Mesendoderm (in vitro differentiated cells): ENCODE data around the gene TOR1A.
A peak's percentile ranks its signal among the peaks of the same experiment; 100 is the strongest.
"Not testable (repeated sequence)": the region's sequence is repeated elsewhere in the genome, so short reads cannot be mapped to it uniquely, and the experiment has no call there.

Experiments used
- DNase-seq: peaks from one replicate; pipeline ENCODE4 v3.0.0; 2013
- H2AK5ac ChIP-seq: 2 replicates; pipeline ENCODE4 v1.6.1; 2013; ENCODE audit warnings: low read length, inconsistent platforms
- H2BK120ac ChIP-seq: 2 replicates; pipeline ENCODE4 v1.6.1; 2013; ENCODE audit warnings: low read depth, mild to moderate bottlenecking, low read length, moderate library complexity, mixed read lengths
- H2BK15ac ChIP-seq: replicated peaks from 2 replicates; pipeline ENCODE4 v1.6.1; 2013; ENCODE audit warnings: low read depth, mild to moderate bottlenecking, moderate library complexity
- H2BK5ac ChIP-seq: 2 replicates; pipeline ENCODE4 v1.6.1; 2013; ENCODE audit warnings: low read length, inconsistent platforms
- H3K18ac ChIP-seq: 2 replicates; pipeline ENCODE4 v1.6.1; 2013; ENCODE audit warnings: mild to moderate bottlenecking, low read length, mixed read lengths
- H3K23ac ChIP-seq: one replicate; pipeline ENCODE4 v1.6.1; 2013; ENCODE audit warnings: low read length
- H3K27ac ChIP-seq: 2 replicates; pipeline ENCODE4 v1.5.1; 2013; ENCODE audit warnings: low read depth, mild to moderate bottlenecking, inconsistent platforms, low read length, moderate library complexity
- H3K27me3 ChIP-seq: 2 replicates; pipeline ENCODE4 v1.6.1; 2013; ENCODE audit warnings: low read length, control low read depth, mild to moderate bottlenecking, inconsistent platforms; ENCODE audit not compliant: insufficient read depth, poor library complexity
- H3K36me3 ChIP-seq: 2 replicates; pipeline ENCODE4 v1.6.1; 2013; ENCODE audit warnings: low read length, inconsistent platforms; ENCODE audit not compliant: control insufficient read depth, insufficient read depth
- H3K4ac ChIP-seq: one replicate; pipeline ENCODE4 v1.6.1; 2013; ENCODE audit warnings: low read depth, mild to moderate bottlenecking, low read length, moderate library complexity
- H3K4me1 ChIP-seq: 2 replicates; pipeline ENCODE4 v1.6.1; 2013; ENCODE audit warnings: low read depth, low read length, inconsistent platforms; ENCODE audit not compliant: control insufficient read depth
- H3K4me2 ChIP-seq: 2 replicates; pipeline ENCODE4 v1.6.1; 2013; ENCODE audit warnings: low read length
- H3K4me3 ChIP-seq: 2 replicates; pipeline ENCODE4 v1.5.1; 2013; ENCODE audit warnings: mild to moderate bottlenecking, low read length
- H3K56ac ChIP-seq: one replicate; pipeline ENCODE4 v1.6.1; 2013; ENCODE audit warnings: low read length
- H3K79me1 ChIP-seq: 2 replicates; pipeline ENCODE4 v1.6.1; 2013; ENCODE audit warnings: low read length, inconsistent platforms
- H3K79me2 ChIP-seq: 2 replicates; pipeline ENCODE4 v1.6.1; 2013; ENCODE audit warnings: mild to moderate bottlenecking, low read length; ENCODE audit not compliant: control insufficient read depth, insufficient read depth
- H3K9ac ChIP-seq: 2 replicates; pipeline ENCODE4 v1.6.1; 2013; ENCODE audit warnings: low read length, inconsistent platforms
- H4K5ac ChIP-seq: one replicate; pipeline ENCODE4 v1.6.1; 2013; ENCODE audit warnings: low read length
- H4K8ac ChIP-seq: one replicate; pipeline ENCODE4 v1.6.1; 2013; ENCODE audit warnings: low read depth, mild to moderate bottlenecking, control low read depth, low read length, moderate library complexity
- WGBS: extraction: QIAGEN DNeasy Blood & Tissue Kit; methylation state at CpG from one replicate; pipeline ENCODE4 v1.1.7; 2013; ENCODE audit warnings: low lambda C conversion rate, missing lambda C conversion rate; ENCODE audit not compliant: insufficient coverage; ENCODE audit errors: extremely low coverage; 5-methylcytosine and 5-hydroxymethylcytosine counted together

The TOR1A gene

DNA sequence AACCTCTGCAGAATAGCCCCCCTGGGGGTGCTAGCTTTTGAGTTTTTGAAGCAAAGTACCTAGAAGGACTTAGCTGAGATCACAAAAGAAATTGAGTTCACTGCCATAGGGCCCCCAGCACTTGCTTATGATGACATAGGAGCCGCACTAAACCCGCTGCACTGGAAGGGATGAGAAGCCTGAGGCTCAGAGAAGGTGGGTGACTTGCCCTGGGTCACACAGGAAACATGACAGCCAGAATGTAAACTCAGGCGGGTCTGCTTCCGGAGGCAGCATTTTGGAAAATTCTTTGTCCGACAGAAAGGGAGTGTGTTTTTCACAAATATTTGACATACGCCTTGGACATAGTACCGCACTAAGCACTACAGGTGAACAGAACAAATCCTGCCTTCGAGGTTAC lies 29.4 kb downstream of the TOR1A start:
- Histone ChIP-seq H2BK120ac (no peak overlapping the region), H3K4me1 (no peaks in the 10 kb centered on the region), H2BK5ac (no peak overlapping the region), H3K79me2 (no peaks in the 10 kb centered on the region), H3K23ac (no peak overlapping the region), H3K4ac (no peak overlapping the region), H3K4me2 (no peak overlapping the region), H3K4me3 (no peak overlapping the region), H2BK15ac (no peak overlapping the region), H4K5ac (no peak overlapping the region), H3K27ac (no peak overlapping the region), H3K9ac (no peak overlapping the region), H3K79me1 (no peaks in the 10 kb centered on the region), H3K18ac (no peak overlapping the region), H3K36me3 (no peaks in the 10 kb centered on the region), H3K27me3 (no peaks in the 10 kb centered on the region), H4K8ac (no peak overlapping the region), H2AK5ac (no peak overlapping the region), H3K56ac (no peak overlapping the region)
- no peak for DNase-seq
- WGBS = no CpG with 5 or more reads among the region's 8 CpGs

DNA sequence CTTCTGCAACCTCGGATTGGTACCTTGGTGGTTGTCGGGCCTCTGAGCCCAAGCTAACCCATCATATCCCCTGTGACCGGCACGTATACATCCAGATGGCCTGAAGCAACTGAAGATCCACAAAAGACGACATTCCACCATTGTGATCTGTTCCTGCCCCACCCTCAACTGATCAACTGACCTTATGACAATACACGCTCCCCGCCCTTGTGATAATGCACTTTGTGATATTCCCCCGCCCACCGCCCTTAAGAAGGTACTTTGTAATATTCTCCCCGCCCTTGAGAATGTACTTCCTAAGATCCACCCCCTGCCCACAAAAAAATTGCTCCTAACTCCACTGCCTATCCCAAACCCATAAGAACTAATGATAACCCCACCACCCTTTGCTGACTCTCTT lies 37.5 kb downstream of the TOR1A start:
- Histone ChIP-seq H4K5ac (no peak overlapping the region), H3K27me3 (no peaks in the 10 kb centered on the region), H4K8ac (no peak overlapping the region), H3K23ac (no peak overlapping the region), H3K4ac (no peak overlapping the region), H3K79me1 (no peaks in the 10 kb centered on the region), H3K9ac (no peak overlapping the region), H2AK5ac (no peak overlapping the region), H3K79me2 (no peaks in the 10 kb centered on the region), H3K36me3 (no peaks in the 10 kb centered on the region), H3K56ac (no peak overlapping the region), H3K18ac (no peak overlapping the region), H2BK120ac (no peak overlapping the region), H2BK5ac (no peak overlapping the region), H3K4me3 (no peak overlapping the region), H3K4me1 (no peaks in the 10 kb centered on the region), H3K4me2 (no peak overlapping the region), H3K27ac (no peak overlapping the region), H2BK15ac (no peak overlapping the region)
- DNase-seq = no peak
- WGBS = no CpG with 5 or more reads among the region's 10 CpGs

- DNase-seq = no peak
- Histone ChIP-seq H2BK5ac (no peak overlapping the region), H3K56ac (no peak overlapping the region), H2BK120ac (no peak overlapping the region), H3K27ac (no peak overlapping the region), H3K23ac (no peak overlapping the region), H3K9ac (no peak overlapping the region), H3K79me1 (no peaks in the 10 kb centered on the region), H3K4me2 (no peak overlapping the region), H2BK15ac (no peak overlapping the region), H3K18ac (no peak overlapping the region), H3K4me1 (no peaks in the 10 kb centered on the region), H3K27me3 (no peaks in the 10 kb centered on the region), H4K8ac (no peak overlapping the region), H3K36me3 (no peaks in the 10 kb centered on the region), H3K4ac (no peak overlapping the region), H3K4me3 (no peak overlapping the region), H2AK5ac (no peak overlapping the region), H3K79me2 (no peaks in the 10 kb centered on the region), H4K5ac (no peak overlapping the region)
- no CpG with 5 or more reads among the region's 1 CpG for WGBS
Observed at GRCh38 chr9:129785866-129786265, 38.1 kb downstream of the TOR1A start.

GRCh38 chr9:129784970-129785369 lies 39.0 kb downstream of the TOR1A start:
- not testable (repeated sequence) for H3K4ac ChIP-seq, H3K4me2 ChIP-seq, H4K5ac ChIP-seq, H3K79me2 ChIP-seq, H3K36me3 ChIP-seq, H4K8ac ChIP-seq, H3K23ac ChIP-seq, H3K9ac ChIP-seq, H2BK5ac ChIP-seq, H3K4me1 ChIP-seq, H2BK15ac ChIP-seq, DNase-seq, H3K4me3 ChIP-seq, H2AK5ac ChIP-seq, H3K18ac ChIP-seq, H3K79me1 ChIP-seq, H3K27me3 ChIP-seq, H3K27ac ChIP-seq, H2BK120ac ChIP-seq, H3K56ac ChIP-seq
- WGBS = no CpG with 5 or more reads among the region's 11 CpGs

DNA sequence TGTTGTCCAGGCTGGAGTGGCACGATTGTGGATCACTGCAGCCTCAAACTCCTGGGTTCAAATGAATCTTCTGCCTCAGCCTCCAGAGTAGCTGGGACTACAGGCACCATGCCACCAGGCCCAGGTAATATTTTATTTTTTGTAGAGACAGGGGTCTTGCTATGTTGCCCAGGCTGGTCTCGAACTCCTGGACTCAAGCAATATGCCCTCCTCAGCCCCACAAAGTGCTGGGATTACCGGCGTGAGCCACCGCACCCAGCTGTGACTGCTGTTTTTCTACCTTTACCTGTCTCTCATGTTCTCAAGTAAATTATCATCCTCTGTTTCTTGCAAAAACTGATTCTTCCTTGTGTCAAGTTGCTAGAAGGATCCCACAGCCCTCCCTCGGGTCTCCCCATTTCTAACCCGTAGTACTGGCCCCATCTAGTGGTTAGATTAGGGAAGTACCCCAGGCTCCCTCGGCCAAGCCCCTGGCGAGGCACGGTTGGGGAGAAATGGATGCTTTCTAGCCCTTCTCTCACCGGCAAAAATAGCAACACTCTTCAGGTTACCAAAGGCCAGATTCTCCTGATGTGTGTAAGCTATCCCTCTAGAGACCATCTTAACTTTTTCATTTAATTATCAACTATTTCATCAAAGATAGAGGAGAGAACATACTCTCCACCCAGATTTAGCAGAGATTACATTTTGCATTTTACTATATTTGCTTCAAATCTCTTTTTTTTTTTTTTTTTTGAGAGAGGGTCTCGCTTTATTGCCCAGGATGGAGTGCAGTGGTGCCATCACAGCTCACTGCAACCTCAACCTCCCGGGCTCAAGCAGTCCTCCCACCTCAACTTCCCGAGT lies 40.2 kb downstream of the TOR1A start:
- Histone ChIP-seq H2AK5ac (no peak overlapping the region), H3K23ac (no peak overlapping the region), H3K79me2 (no peaks in the 10 kb centered on the region), H3K27me3 (no peaks in the 10 kb centered on the region), H2BK15ac (no peak overlapping the region), H3K4me1 (no peaks in the 10 kb centered on the region), H3K9ac (no peak overlapping the region), H3K18ac (no peak overlapping the region), H3K27ac (no peak overlapping the region), H3K4me2 (no peak overlapping the region), H2BK120ac (no peak overlapping the region), H4K8ac (no peak overlapping the region), H3K36me3 (no peaks in the 10 kb centered on the region), H3K4ac (no peak overlapping the region), H3K79me1 (no peaks in the 10 kb centered on the region), H4K5ac (no peak overlapping the region), H3K56ac (no peak overlapping the region), H2BK5ac (no peak overlapping the region), H3K4me3 (no peak overlapping the region)
- no CpG with 5 or more reads among the region's 14 CpGs for WGBS
- DNase-seq = peak; percentile 78

DNA sequence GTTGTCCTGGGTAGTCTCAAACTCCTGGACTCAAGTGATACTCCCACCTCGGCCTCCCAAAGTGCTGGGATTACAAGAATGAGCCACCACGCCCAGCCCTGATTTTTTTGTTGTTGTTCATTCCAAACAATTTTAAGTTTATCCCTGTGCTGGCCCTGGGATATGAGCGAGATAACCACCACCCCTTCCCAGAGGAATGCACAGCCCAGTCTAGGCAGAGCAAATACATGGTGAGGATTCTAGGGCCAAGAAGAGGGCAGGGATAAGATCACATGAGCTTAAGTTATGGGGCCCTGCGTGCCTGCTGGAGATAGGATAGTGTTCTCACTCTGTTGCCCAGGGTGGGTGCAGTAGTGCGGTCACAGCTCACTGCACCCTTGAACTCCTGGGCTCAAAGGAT lies 42.0 kb downstream of the TOR1A start:
- Histone ChIP-seq H2BK5ac (no peak overlapping the region), H3K9ac (no peak overlapping the region), H2AK5ac (no peak overlapping the region), H4K5ac (no peak overlapping the region), H3K23ac (no peak overlapping the region), H2BK15ac (no peak overlapping the region), H3K4me1 (no peaks in the 10 kb centered on the region), H2BK120ac (no peak overlapping the region), H3K56ac (no peak overlapping the region), H3K18ac (no peak overlapping the region), H4K8ac (no peak overlapping the region), H3K36me3 (no peaks in the 10 kb centered on the region), H3K4me3 (no peak overlapping the region), H3K4me2 (no peak overlapping the region), H3K27me3 (no peaks in the 10 kb centered on the region), H3K27ac (no peak overlapping the region), H3K79me2 (no peaks in the 10 kb centered on the region), H3K4ac (no peak overlapping the region), H3K79me1 (no peaks in the 10 kb centered on the region)
- no CpG with 5 or more reads among the region's 5 CpGs for WGBS
- no peak for DNase-seq
